ENCODE data around the gene CDK18. TPM values are rescaled to one million over a fixed set of nuclear protein-coding genes. Genes with fewer than 3 reads are reported as not detected.
"Not testable (repeated sequence)": the region's sequence is repeated elsewhere in the genome, so short reads cannot be mapped to it uniquely, and the experiment has no call there.

Gene CDK18
- total and polyA plus RNA-seq, 12 donors = 3.2 to 52.0 (median 18.2) TPM

GRCh38 chr1:205477121-205477758 lies 27.2 kb upstream of the CDK18 start:
- Histone ChIP-seq H3K27ac (no peak overlapping the region), H3K27me3 (peaks cover 3% of the 10 kb centered on the region), H3K4me3 (no peak overlapping the region), H3K4me1 (replicated peaks in 1 of 2) (no peaks in the 10 kb centered on the region), H3K36me3 (replicated peaks in 1 of 2) (no peaks in the 10 kb centered on the region), H3K9me3 (replicated peaks in 1 of 3) (no peaks in the 10 kb centered on the region)
- intact Hi-C loops (cut with DNase I) = no loop called here
- 68 to 83% (median 79%) methylated on average over 1 to 6 of the region's 6 CpGs for WGBS, 4 donors
- DNase-seq = no peak
- TF ChIP-seq CTCF (IDR thresholded peaks at IDR 0.05) = no peak
- TF ChIP-seq POLR2A (IDR thresholded peaks at IDR 0.05) = no peak

GRCh38 chr1:205477759-205478247 lies 26.7 kb upstream of the CDK18 start:
- Histone ChIP-seq H3K4me3 (no peak overlapping the region), H3K36me3 (replicated peaks in 1 of 2) (no peaks in the 10 kb centered on the region), H3K9me3 (replicated peaks in 1 of 3) (no peaks in the 10 kb centered on the region), H3K27ac (no peak overlapping the region), H3K4me1 (replicated peaks in 1 of 2) (no peaks in the 10 kb centered on the region), H3K27me3 (peaks cover 3% of the 10 kb centered on the region)
- intact Hi-C loops (cut with DNase I) = no loop called here
- DNase-seq = peak in 6 of 7 donors; percentile 26 to 62 (median 34)
- WGBS, 4 donors = 46 to 68% (median 56%) methylated on average over 4 to 12 of the region's 12 CpGs
- TF ChIP-seq POLR2A (IDR thresholded peaks at IDR 0.05) (no peak), CTCF (IDR thresholded peaks at IDR 0.05) (no peak)

GRCh38 chr1:205478985-205479384 lies 25.5 kb upstream of the CDK18 start:
- DNase-seq; intact Hi-C loops (cut with DNase I): not testable (repeated sequence)

DNA sequence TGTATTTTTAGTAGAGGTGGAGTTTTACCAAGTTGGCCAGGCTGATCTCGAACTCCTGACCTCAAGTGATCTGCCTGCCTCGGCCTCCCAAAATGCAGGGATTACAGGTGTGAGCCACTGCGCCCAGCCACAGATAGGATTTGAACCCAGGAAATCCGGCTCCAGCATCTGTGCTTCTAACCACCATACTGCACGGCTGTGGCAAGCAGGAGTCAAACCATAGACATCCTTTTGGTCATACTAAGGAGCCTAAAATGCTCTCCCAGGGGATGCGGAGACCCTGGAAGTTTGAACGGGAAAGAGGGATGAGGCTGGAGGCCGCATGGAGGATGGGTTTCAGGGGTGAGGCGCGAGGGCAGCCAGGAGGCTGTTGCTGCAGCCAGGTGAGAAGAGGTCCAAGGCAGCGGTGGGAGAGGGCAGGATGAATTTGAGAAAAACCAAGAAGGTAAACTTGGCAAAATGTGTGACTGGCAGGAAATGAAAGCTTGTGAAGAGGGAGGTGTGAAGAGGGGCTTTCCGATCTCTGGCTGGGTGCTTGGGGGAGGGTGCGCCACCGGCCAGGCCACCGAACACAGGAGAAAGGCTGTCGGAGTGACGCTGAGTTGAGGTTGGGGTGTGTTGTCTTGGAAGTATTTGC lies 24.0 kb upstream of the CDK18 start:
- Histone ChIP-seq H3K36me3 (replicated peaks in 1 of 2) (no peaks in the 10 kb centered on the region), H3K27me3 (no peaks in the 10 kb centered on the region), H3K4me1 (replicated peaks in 1 of 2) (no peaks in the 10 kb centered on the region), H3K9me3 (replicated peaks in 1 of 3) (no peaks in the 10 kb centered on the region), H3K4me3 (no peak overlapping the region), H3K27ac (no peak overlapping the region)
- no peak for DNase-seq
- WGBS, 4 donors = 70 to 78% (median 76%) methylated on average over 16 to 17 of the region's 17 CpGs
- TF ChIP-seq POLR2A (IDR thresholded peaks at IDR 0.05) (no peak), CTCF (IDR thresholded peaks at IDR 0.05) (no peak)
- intact Hi-C loops (cut with DNase I) = loop anchor here (5.0 kb wide), 2 partner anchors 83 to 143 kb away; no protein-coding TSS in a partner anchor

More at GRCh38 chr1:205478985-205479384, 25.5 kb upstream of the CDK18 start:
- not testable (repeated sequence) for H3K9me3 ChIP-seq (replicated peaks in 1 of 3); H3K27ac ChIP-seq; H3K4me1 ChIP-seq (replicated peaks in 1 of 2); H3K27me3 ChIP-seq; H3K4me3 ChIP-seq; H3K36me3 ChIP-seq (replicated peaks in 1 of 2)
- 80 to 92% (median 88%) methylated on average over 1 to 2 of the region's 2 CpGs for WGBS, 4 donors

Data from adrenal gland (tissue), 12 donors.